ENCODE data around the gene KLHL29. TPM values are rescaled to one million over a fixed set of nuclear protein-coding genes. Genes with fewer than 3 reads are reported as not detected.
"Not testable (repeated sequence)": the region's sequence is repeated elsewhere in the genome, so short reads cannot be mapped to it uniquely, and the experiment has no call there.

The KLHL29 gene
- 4.6 and 5.6 TPM in 2 replicates for total RNA-seq (2014; rRNA removed; shearing (Covaris generic))

DNA sequence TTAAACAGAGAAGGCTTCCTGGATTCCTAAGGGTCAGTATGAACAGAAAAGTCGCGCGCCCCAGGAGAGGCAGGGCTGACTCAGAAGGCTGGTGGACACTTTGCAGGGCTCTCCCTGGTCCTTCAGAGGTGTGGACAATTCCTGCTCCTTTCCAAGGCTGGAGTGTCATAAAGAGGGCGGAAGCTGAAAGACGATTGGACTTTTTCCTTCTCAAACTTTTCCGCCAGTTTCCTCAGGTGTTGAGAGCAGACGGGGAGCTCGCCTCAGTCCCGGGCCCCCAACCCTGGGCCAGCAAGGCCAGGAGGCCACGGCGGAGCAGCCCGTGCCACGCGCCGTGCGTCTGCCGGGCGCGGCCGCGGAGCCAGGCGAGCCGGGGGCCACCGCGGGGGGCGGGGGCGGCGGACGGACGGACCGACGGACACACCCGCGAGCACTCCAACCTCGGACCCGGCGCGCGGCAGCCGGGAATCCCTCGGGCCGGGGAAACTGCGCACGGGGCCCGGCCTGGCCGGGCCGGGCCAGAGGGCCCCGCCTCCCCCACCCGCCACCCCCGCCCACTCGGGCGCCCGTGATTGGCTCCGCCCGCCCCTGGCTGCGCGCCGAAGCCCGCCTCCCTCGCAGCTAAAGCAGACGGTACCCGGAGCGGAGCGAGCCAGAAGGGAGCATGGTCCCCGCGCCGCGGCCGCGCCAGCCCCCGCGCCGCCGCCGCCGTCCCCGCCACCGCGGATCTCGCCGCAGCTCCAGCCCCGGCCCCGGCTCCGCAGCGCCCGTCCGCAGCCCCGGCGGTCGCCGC is at the start of gene KLHL29:
Gene KLHL29 (plus strand): TSS at position 629 of the 793 bp plus-strand sequence. CDS start 177,018 bp downstream, outside the sequence.
- DNase-seq (ENCODE audit: low read depth) = peak; percentile 88

DNA sequence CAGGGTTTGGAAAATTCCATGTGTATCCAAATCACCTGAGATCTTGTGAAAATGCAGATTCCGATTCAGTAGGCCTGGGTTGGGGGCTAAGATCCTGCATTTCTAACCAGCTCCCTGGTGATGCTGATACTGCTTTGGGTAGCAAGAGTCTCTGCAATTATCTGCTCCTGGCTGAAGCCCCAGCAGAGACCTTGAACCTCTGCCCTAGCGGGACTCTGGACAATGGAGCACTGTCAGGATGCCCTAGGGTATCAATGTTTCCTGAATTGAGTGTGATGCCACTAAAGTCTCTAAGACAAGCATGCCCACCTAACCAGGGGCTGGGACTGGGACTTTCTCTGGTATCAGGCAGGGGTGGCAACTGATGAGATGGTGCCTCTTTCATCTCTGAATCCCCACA is 49.4 kb upstream of the KLHL29 start:
- no peak for DNase-seq (ENCODE audit: low read depth)

DNA sequence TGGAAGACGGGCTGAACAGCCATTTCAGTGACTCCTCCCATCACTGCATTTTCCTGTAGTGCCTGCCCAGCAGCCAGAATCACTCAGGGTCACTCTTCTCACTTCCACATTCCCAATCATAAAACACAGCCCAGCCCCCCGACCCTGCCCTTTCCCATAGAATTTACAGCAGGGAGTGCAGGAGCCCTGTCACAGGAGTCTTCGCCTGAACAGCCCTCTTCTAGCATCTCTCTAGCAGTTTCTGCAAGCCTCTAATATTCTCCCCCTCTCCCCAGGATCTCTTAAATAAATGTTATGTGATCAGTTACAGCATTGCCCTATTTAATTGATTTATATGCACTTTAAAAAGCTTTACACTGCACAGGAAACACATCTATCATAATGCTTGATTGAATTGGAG is 42.9 kb upstream of the KLHL29 start:
- DNase-seq (ENCODE audit: low read depth) = no peak

DNA sequence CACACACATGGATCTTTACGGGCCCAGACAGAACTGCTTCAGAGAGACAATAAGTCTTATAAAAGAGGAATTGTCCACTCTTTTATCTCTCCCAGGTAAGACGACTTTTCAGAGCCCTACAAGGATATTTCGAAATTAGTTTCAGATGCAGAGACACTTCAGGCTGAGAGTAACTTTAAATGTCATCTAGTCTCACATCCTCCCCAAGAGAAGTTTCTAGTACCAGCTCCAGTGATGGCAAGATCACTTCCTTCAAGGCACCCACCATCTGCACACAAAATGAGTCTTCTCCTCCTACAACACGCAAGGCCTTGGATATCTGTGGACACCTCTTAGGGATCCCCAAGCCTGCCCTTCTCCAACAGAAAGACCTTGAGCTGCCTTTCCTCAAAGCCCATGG is 39.0 kb upstream of the KLHL29 start:
- DNase-seq (ENCODE audit: low read depth) = no peak

DNA sequence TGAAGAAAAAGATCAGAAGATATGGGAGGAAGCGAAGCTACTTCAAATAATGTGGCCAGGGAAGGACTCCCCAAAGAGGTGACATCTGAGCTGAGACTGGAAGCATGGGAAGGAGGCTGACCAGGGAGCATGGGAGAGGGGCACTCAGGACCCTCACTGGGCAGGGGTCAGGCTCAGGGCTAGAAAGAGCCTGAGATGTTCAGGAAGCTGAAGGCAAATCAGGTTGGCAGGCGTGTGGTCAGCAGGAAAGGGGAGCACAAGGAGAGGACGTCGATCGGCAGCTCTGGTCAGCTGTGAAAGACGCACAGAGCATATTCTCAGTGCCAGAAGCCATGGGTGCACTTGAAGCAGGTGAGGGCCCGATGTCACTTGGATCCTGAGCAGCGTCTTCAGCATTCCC is 38.2 kb upstream of the KLHL29 start:
- DNase-seq (ENCODE audit: low read depth) = no peak

DNA sequence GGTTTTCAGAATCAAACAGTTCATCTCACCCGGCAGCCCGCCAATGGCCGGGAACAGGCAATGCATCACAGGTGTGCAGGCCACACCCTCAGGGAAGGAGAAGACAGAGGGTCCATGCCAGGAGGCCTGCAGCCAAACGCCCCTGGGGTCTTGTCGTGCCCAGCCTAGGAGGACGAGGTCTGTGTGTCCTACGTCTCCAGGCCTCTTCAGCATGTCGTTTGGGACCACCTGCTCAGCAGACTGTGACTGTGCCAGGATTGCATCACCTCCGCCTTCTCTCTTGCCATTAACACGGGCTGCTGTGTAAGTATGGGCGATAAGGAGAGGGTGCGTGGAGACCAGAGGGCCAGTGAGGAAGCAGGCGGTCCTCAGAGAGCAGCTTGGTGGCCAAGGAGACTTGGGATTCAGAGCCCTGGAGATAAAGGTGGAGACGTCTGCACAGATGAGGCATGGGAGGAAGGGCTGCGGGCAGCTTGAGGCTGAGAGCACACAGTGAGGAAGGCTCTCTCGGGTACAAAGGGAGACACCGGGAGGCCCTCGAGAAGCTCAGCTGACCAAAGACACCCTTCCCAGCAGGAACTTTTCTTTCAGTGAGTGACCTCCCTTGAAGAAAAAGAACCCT is 37.4 kb upstream of the KLHL29 start:
- DNase-seq (ENCODE audit: low read depth) = no peak

DNA sequence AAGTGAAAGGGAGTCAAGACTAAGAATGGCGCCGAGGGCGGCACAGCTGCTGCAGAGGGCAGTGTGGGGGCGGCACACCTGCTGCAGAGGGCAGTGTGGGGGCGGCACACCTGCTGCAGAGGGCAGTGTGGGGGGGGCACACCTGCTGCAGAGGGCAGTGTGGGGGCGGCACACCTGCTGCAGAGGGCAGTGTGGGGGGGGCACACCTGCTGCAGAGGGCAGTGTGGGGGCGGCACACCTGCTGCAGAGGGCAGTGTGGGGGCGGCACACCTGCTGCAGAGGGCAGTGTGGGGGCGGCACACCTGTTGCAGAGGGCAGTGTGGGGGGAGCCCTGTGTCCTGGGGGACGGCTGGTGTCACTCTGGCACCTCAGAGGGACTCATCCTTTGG is 36.9 kb upstream of the KLHL29 start:
- DNase-seq (ENCODE audit: low read depth) = not testable (repeated sequence)

DNA sequence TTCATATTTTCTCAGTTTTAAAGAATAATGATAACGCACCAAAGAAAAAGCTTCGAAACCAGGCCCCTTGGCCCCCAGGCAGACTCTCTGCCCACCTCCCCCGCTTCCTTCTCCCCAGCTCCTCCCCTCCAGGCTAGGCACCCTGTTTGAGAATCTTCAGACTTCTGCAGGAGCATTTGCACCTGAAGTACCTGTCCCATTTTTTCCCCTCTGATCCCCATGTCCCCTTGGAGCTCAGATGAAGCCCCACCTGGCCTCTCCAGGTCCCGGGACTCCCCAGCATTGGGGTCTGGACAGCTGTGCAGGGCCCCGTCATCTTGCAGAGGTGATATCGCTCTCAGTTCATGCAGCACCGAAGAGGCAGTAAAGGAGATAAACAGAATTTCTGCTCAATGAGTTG is 35.5 kb upstream of the KLHL29 start:
- DNase-seq (ENCODE audit: low read depth) = no peak

DNA sequence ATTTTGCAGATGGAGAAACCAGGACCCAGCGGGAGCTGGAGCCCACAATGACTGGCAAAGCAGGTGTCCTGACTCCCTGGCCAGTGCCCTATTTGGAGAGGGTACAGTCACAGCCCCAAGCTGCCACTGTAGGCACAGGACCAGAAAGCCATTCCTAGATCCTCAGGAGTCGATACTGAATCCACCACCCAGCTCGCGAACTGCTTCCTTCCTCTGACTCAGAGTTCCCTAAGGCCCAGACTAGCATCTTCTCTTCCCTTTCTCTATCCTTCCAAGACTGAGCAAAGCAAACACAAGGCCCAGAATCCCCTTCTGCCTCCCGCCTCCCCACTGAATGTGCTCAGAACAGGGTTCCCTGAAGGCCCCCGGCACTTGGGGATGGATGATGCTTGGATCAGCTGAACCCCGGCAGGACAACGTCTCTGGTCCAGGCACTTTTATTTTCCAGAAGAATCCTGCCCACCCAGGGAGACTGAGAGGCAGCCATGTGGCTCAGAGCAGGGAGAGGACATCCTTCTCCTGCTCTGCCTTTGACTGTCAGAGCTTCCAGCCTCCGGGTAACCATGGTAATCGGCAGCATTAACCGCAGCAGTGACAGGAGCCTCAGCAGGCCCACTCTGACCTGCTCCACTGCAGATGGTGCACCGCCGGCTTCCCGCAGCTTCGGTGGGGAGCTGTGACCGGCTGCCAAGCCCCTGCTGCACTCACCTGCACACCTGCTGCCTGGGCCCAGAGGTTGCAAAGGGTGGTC is 34.8 kb upstream of the KLHL29 start:
- DNase-seq (ENCODE audit: low read depth) = no peak

DNA sequence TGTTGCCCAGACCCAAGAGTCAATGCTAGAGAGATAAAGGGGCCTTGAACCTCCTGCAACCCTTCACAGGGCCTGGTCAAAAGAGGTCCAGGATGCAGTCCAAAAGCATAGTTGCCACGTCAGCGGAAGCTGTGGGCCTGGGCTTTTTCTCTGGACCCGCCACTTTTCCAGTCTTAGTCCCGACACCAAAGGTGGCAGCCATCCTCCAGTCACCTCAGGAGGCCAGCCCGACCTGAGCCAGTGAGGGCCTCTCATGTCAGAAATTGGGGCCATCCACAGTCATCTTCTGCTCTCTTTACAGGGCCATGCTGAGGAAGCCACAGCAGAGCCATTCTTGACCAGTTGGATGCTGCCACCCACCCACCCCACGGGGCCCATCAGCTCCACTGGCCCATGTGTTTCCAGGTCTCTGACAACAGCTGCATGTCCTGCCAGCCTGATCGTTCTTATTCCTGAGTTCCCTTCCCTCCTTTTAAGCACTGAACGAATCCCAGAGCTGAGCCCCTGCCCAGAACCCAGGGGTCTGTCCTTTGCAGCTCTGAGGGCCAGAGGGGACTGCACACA is 34.1 kb upstream of the KLHL29 start:
- DNase-seq (ENCODE audit: low read depth) = no peak

DNA sequence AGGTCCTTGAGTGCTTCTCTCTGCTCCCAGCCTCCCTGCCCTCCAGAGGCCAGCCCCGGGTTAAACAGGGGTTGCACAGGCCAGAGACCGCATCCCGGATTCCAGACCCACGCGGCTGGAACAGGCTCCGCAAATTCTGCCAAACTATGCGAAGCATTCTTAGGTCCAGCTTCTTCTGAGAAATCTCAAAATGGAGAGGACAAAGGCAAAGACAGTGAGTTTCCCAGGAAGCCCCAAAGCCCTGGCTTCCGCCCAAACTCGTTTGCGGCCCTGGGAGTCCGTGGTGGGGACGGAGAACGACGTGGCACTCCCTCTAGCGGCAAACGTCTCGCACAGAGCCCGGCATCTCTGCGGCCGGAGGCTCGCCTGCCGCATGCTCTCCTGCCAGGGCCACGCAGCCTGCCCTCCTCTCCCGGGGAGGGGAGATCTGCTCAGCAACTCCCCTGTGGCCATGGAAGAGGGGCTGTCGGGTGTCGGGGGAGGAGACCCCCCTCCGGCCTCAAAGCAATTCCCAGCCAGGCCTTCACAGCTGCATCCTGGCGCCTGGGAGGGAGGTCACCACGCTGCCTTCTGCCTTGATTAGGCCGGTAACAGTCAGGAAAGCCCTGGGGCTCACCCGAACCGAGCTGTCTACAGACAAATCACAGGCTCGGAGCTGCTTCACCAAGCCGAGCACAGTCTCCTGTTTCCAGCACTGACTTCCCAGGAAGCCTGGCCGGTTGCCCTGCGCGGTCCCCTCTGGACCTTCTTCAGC is 33.4 kb upstream of the KLHL29 start:
- DNase-seq (ENCODE audit: low read depth) = peak; percentile 90

DNA sequence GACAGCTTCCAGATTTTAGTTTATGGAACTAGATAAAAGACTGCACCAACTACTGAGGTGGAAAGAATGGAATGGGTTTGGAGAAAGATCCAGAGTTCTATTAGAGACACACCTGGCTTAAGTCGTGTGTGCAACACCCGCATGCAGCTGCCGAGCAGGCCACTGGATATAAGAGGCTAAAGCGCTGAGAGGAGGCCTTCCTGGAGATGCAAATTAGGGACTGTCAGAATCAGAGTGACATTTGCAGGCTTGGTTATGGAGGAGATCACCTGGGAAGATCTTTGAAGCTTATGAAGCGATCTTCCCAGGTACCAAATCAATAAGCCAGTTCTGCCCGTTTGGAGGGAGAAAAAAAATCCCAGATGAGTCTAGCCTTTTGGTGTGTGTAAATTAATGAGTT is 30.4 kb upstream of the KLHL29 start:
- DNase-seq (ENCODE audit: low read depth) = no peak

DNA sequence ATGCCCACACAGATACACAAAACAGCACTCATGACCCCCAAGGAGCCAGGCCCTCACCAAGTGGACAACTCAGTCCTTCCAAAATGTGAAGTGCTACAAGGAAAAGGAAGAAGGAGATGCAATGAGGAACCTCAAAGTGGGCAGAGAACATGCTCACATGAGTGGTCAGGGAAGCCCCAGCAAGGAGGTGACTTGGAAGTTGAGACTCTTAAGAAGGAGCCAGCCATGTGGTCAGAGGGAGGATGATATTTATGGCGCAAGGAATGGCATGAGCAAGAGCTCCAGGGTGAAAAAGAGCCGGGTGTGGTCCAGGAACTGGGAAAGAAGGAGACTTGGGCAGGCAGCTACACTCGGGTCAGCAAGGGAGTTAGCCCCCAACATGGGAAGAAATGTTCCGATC is 30.0 kb upstream of the KLHL29 start:
- no peak for DNase-seq (ENCODE audit: low read depth)

DNA sequence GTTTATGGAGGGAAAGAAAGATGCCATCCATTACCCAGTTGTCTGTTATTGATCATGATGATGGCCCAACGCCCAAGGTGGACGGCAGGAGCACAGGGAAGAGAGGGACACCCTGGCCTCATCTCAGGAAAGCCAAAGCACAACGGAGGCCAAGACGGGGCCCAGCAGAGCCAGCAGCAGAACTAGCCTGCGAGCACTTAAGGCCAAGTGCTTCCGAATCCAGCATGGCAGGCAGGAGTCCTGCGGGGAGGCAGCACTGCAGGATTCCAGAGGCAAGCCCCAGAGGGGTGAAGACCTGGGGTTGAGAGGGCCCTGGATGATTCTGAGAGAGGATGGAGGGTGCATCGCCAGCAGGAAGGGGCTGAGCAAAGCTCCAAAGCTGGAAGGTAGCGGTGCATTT is 28.3 kb upstream of the KLHL29 start:
- DNase-seq (ENCODE audit: low read depth) = no peak

DNA sequence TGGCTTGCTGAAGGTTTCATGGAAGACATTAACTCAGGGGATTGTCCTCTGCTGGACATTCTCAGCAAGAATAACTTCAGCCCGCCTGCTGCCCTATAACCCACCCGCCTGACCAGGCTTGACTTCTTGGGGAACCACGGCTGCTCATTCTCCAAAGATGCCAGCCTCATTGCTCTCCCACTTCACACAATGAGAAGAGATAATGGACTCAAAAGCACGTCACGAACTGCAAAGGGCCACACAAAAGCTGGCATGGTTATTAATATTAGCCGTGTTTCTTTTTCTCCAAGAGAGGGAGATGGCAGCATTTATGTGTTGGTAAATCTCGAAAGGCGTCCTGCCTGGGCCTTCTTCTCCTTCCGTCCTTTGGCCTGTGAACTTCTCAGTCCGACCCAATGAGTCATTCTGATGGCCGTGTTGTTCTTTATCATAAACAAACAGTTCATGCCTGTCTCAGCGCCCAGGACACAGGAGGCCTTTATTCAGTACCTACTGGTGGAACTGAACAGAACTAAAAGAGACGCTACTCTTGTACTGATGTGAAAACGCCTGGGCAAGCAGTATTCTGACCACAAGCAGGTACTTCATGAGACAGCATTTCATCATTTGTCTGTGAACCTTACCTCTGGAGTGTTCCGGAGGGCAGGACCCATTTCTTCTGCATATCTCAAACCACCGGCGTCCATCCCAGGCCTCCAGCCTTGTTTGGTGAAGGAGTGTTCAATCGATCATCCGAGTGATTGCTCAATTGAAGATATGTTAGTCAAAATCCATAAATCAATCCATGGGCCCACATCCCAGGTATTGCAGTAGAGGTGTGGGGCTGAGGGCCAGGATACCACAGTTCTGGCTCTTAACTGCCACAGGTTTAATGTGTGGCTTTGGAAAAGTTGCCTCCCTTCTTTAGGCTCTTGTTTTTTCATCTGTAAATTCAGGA is 25.1 kb upstream of the KLHL29 start:
- DNase-seq (ENCODE audit: low read depth) = no peak

DNA sequence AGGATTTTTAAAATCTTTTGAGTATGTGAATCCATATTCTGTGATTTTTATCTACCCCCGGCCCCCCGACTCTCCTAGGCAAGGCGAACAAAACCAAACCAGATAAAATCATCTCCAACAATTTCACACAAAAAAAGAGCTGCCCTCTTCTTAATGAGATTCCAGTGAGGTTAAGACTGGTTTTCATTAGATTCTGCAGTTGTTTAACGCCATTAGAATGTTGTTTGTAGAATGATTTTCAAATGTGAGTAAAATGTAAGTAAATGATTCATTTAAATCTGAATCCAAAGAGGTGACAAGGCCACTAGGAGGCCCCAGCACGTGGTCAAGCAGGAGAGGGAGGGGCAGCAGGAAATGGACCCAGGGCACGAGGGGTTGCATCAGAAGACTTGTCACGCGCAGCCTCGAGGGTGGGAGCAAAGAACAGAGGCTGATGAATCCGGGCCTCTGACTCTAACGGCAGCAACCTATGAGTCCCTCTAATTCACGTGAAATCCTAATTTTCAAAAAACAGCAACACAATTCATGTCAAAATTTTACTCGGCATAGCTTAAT is 24.3 kb upstream of the KLHL29 start:
- peak; percentile 52 for DNase-seq (ENCODE audit: low read depth)

DNA sequence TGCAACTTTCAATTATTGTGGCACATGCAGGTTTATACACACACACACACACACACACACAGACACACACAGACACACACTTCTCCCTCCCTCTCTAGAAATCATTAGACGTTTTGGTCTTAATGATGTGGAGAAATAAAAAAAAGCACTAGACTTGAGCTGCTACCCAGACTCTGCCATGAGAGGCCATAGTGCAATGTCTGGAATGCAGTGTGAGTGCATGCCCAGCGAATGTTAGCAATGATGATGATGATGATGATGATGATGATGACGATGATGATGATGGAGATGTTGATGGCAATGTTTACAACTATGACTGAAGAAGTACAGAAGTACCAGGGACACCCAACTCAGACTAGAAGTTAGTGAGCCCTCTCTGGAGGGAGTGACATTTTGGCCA is 23.8 kb upstream of the KLHL29 start:
- no peak for DNase-seq (ENCODE audit: low read depth)

DNA sequence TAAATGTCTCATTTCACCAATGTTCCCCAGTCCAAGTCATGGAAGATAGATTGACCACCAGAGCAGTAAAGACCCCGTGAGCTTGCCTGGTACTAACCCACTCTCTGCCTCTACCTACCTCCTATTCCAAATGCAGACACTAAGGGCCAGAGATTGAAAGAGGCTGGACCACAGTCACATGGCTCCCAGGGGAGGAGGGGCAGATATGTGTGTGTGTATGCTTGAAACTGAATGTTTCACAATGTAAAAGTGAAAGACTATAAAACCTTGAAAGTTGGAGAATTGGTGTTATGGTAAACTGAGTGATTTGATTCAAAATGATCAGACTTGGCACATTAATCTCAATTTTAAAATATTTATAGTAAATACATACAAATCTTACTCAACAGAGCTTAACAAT is 21.7 kb upstream of the KLHL29 start:
- no peak for DNase-seq (ENCODE audit: low read depth)

DNA sequence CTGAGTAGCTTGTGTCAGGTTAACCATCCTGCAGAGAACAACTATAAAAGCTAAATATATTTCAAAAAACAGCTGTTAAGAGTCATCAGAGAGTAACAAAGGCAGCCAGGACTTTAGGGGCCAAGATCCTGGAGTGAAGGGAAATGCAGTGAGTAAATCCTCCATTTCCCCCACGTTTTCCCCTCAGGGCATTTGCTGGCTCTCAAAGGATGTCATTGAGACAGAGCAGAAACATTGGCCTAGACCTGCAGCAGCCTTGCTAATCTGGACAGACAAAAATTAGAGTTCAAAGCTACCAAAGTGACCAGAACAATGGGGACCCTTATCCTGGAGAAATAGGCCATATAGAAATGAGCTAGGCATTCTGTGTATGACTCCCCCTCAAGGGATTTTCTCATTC is 21.1 kb upstream of the KLHL29 start:
- DNase-seq (ENCODE audit: low read depth) = no peak

DNA sequence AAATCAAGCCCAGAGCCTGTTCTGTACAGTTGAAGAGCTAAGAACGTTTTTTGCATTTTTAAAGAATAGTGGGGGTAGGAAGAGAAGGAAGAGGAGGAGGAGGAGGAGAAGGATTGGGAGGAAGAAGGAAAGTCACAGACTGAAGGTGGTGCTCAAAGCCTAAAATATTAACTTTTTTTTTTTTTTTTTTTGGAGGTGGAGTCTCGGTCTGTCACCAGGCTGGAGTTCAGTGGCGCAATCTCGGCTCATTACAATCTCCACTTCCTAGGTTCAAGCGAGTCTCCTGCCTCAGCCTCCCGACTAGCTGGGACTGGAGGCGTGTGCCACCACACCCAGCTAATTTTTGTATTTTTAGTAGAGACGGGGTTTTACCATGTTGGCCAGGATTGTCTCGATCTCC is 18.3 kb upstream of the KLHL29 start:
- peak; percentile 36 for DNase-seq (ENCODE audit: low read depth)
